PC-9 (cell line): Measurements from ENCODE around the gene SYN1. TPM values are rescaled to one million over a fixed set of nuclear protein-coding genes. Genes with fewer than 3 reads are reported as not detected.

ENCODE experiments used
- BruUV-seq: library from RNA; stranded (reverse); fragments of 400-500 nt; replicated peaks from 2 replicates; lab custom pipeline; 2021; lab: Mats Ljungman, UMichigan
- CTCF ChIA-PET: fragments of 300-600 bp; sonication (Branson Sonifier 250); formaldehyde crosslinking; loops from one replicate; lab custom pipeline; 2022; ENCODE audit warnings: antibody characterized with exemption; lab: Charles Lee
- POLR2A ChIA-PET: fragments of 300-600 bp; sonication (Branson Sonifier 250); formaldehyde crosslinking; loops from one replicate; lab custom pipeline; 2022; ENCODE audit warnings: antibody characterized with exemption; ENCODE audit not compliant: unreplicated experiment; lab: Charles Lee
- DNase-seq, 2 experiments: peaks; one replicate each; pipeline versions ENCODE4 v3.0.0 to v3.0.0-alpha.2; 2015 to 2022; ENCODE audit warnings: mixed read lengths in 1 of 2
- H2AFZ ChIP-seq: fragments of 200-600 bp; sonication (generic); 2 replicates; pipeline ENCODE4 v1.8.1; 2017; ENCODE audit warnings: antibody characterized with exemption
- H3F3A ChIP-seq: fragments of 200-600 bp; sonication (generic); 2 replicates; pipeline ENCODE4 v1.8.1; 2017; ENCODE audit warnings: antibody characterized with exemption, mild to moderate bottlenecking, low read depth; ENCODE audit not compliant: insufficient read depth
- H3K27ac ChIP-seq: fragments of 200-600 bp; sonication (generic); 2 replicates; pipeline ENCODE4 v1.6.1; 2016; ENCODE audit warnings: mixed run types
- H3K27me3 ChIP-seq: fragments of 200-600 bp; sonication (generic); 2 replicates; pipeline ENCODE4 v1.6.1; 2016; ENCODE audit warnings: low read depth, mixed run types; ENCODE audit not compliant: insufficient read depth
- H3K36me3 ChIP-seq: fragments of 200-600 bp; sonication (generic); 2 replicates; pipeline ENCODE4 v1.6.1; 2016; ENCODE audit warnings: low read depth, mixed run types
- H3K4me1 ChIP-seq: fragments of 200-600 bp; sonication (generic); replicated peaks from 2 replicates; pipeline ENCODE4 v1.6.1; 2016; ENCODE audit warnings: mixed run types; ENCODE audit not compliant: insufficient read depth
- H3K4me2 ChIP-seq: fragments of 200-600 bp; sonication (generic); 2 replicates; pipeline ENCODE4 v1.6.1; 2017; ENCODE audit warnings: mixed run types
- H3K4me3 ChIP-seq: fragments of 200-600 bp; sonication (generic); 2 replicates; pipeline ENCODE4 v1.6.1; 2016; ENCODE audit warnings: mixed run types
- H3K79me2 ChIP-seq: fragments of 200-600 bp; sonication (generic); 2 replicates; pipeline ENCODE4 v1.6.1; 2017; ENCODE audit warnings: low read depth, mixed run types
- H3K9me2 ChIP-seq: fragments of 200-600 bp; sonication (generic); 2 replicates; pipeline ENCODE4 v1.8.1; 2017; ENCODE audit warnings: mild to moderate bottlenecking; ENCODE audit not compliant: insufficient read depth
- H3K9me3 ChIP-seq: fragments of 200-600 bp; sonication (generic); 2 replicates; pipeline ENCODE4 v1.8.1; 2016; ENCODE audit warnings: low read depth; ENCODE audit not compliant: insufficient read depth
- H4K20me1 ChIP-seq: fragments of 200-600 bp; sonication (generic); 2 replicates; pipeline ENCODE4 v1.8.1; 2017; ENCODE audit not compliant: insufficient read depth
- EZH2 ChIP-seq: fragments of 200-600 bp; sonication (generic); IDR thresholded peaks from 2 replicates; pipeline ENCODE4 v1.8.0; 2017; ENCODE audit warnings: antibody characterized with exemption, low read depth
- intact Hi-C: fragments of 100-400 bp; cut with micrococcal nuclease; formaldehyde crosslinking; loops from one replicate; pipeline ENCODE4 v1.10.0; 2022; ENCODE audit not compliant: unreplicated experiment
- total RNA-seq: library from RNA; stranded (reverse); gene quantifications from 2 replicates; pipeline ENCODE4 v1.2.3, GENCODE V29; 2021
- TF ChIP-seq, protein P1 (sequence below): fragments of 200-600 bp; sonication (generic); conservative IDR thresholded peaks from 2 replicates; pipeline ENCODE4 v1.6.1; 2017; ENCODE audit warnings: mixed run types, antibody characterized with exemption, mild to moderate bottlenecking, moderate library complexity

SYN1 gene
- total RNA-seq, 1 experiment from 2014 or later: not detected

DNA sequence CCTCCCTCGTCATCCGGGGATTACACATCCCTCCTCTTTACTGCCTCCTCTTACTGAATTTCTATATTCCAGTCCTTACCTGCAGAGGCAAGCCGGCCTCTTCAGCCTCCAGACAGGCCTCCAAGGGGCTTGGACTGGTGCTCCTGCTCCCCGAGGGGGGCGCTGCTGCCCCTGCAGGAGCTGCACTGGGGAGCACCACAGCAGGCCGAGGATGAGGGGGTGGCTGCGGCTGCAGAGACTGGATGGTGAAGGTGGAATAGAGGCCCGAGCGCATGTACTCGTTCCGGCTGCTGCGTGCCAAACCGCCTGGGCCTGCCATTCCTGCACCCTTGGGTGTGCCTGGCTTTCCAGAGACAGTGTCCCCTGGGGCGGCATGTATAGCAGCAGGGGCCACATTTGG is 19.2 kb upstream of the SYN1 start:
- H3K4me2 ChIP-seq: no peak overlapping the region
- no peaks in the 10 kb centered on the region for H3F3A ChIP-seq
- H3K79me2 ChIP-seq: no peaks in the 10 kb centered on the region
- POLR2A ChIA-PET: no interaction called here
- DNase-seq: no peak
- H3K9me3 ChIP-seq: no peaks in the 10 kb centered on the region
- H4K20me1 ChIP-seq: no peaks in the 10 kb centered on the region
- no peaks in the 10 kb centered on the region for H3K27me3 ChIP-seq
- H2AFZ ChIP-seq: no peak overlapping the region
- TF ChIP-seq, protein P1, sequence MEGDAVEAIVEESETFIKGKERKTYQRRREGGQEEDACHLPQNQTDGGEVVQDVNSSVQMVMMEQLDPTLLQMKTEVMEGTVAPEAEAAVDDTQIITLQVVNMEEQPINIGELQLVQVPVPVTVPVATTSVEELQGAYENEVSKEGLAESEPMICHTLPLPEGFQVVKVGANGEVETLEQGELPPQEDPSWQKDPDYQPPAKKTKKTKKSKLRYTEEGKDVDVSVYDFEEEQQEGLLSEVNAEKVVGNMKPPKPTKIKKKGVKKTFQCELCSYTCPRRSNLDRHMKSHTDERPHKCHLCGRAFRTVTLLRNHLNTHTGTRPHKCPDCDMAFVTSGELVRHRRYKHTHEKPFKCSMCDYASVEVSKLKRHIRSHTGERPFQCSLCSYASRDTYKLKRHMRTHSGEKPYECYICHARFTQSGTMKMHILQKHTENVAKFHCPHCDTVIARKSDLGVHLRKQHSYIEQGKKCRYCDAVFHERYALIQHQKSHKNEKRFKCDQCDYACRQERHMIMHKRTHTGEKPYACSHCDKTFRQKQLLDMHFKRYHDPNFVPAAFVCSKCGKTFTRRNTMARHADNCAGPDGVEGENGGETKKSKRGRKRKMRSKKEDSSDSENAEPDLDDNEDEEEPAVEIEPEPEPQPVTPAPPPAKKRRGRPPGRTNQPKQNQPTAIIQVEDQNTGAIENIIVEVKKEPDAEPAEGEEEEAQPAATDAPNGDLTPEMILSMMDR: no peak
- TF ChIP-seq EZH2: no peak
- no peak overlapping the region for H3K4me3 ChIP-seq
- no peaks in the 10 kb centered on the region for H3K4me1 ChIP-seq
- no peak overlapping the region for H3K27ac ChIP-seq
- BruUV-seq: no TSS peak
- intact Hi-C loops: no loop called here
- no peaks in the 10 kb centered on the region for H3K9me2 ChIP-seq
- H3K36me3 ChIP-seq: no peaks in the 10 kb centered on the region
- CTCF ChIA-PET: no interaction called here

DNA sequence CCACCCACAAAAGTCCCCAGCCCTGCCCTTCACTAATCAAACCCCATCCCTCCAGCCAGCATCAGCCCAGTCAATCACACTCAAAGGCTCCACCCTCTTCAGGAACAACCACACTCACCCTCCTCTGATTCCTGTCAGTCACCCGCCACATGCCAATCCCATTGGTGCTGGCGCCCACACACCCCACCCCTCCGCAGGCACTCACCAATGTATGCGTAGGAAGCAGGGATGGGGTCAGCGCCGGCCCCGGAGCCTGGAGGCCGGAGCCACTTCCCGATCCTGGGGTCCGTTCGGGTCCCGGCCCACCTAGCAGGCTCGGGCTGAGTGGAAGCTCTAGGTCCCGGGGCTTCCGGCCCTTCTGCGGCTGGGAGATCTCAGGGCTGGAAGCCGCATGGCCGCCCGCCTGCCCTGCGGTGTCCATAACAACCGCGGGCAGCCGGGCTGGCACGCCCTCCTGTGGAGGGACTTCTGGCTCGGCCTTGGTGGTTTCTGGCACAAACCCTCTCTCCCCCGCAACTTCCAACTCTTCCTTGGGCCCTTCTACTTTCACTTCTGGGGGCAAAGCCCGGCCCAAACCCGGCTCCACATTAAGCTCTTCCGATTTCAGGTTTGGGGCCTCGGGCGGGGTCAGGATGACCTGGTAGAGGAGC is 18.0 kb upstream of the SYN1 start:
- Histone ChIP-seq H2AFZ (no peak overlapping the region), H3K27ac (no peak overlapping the region), H3K4me1 (no peaks in the 10 kb centered on the region), H3K36me3 (no peaks in the 10 kb centered on the region), H3K4me3 (no peak overlapping the region), H3K9me2 (no peaks in the 10 kb centered on the region), H3F3A (no peaks in the 10 kb centered on the region), H3K4me2 (no peak overlapping the region), H3K27me3 (no peaks in the 10 kb centered on the region), H4K20me1 (no peaks in the 10 kb centered on the region), H3K9me3 (no peaks in the 10 kb centered on the region), H3K79me2 (no peaks in the 10 kb centered on the region)
- BruUV-seq: no TSS peak
- POLR2A ChIA-PET: no interaction called here
- intact Hi-C loops: no loop called here
- CTCF ChIA-PET: no interaction called here
- TF ChIP-seq, protein P1: no peak
- TF ChIP-seq EZH2: no peak
- DNase-seq: no peak

DNA sequence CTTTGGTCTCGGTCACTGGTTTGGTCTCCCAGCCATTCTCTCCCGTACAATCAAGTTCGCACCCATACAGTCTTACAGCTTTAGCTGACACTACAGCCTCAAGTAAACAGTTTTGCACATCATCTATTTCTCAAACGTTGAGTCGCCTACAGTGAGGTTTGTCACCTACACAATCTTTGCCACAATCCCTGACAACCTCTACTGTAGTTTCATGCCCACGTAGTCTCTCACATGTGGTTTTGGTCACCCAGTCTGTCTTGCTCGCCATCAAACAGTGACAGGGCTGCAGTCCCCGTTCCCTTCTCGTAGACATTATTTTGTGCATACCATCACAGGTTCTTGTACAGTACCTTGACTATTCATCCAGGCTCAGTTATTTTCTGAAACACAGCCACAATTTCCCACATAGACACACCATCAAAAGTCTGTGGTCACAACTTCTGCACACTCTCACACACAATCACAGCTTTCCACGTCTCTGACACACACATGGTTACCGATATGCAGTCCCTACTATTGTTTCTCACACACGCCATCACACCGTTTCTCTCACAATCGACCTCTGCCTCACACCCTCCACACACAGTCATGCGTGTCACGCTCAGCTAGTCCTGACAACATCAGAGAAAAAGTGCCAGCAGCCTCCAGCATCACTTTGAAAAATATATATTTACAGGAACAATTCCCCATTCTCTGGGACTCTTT is 15.4 kb upstream of the SYN1 start:
- DNase-seq: no peak
- H3K36me3 ChIP-seq: no peaks in the 10 kb centered on the region
- no peaks in the 10 kb centered on the region for H3K4me1 ChIP-seq
- H3K79me2 ChIP-seq: no peaks in the 10 kb centered on the region
- no peaks in the 10 kb centered on the region for H3K9me2 ChIP-seq
- CTCF ChIA-PET: no interaction called here
- H3F3A ChIP-seq: no peaks in the 10 kb centered on the region
- no peak overlapping the region for H3K4me2 ChIP-seq
- POLR2A ChIA-PET: no interaction called here
- no peak overlapping the region for H3K27ac ChIP-seq
- H3K4me3 ChIP-seq: no peak overlapping the region
- intact Hi-C loops: no loop called here
- H2AFZ ChIP-seq: no peak overlapping the region
- H3K27me3 ChIP-seq: no peaks in the 10 kb centered on the region
- no TSS peak for BruUV-seq
- H4K20me1 ChIP-seq: no peaks in the 10 kb centered on the region
- TF ChIP-seq EZH2: no peak
- TF ChIP-seq, protein P1: no peak
- H3K9me3 ChIP-seq: no peaks in the 10 kb centered on the region
